Tongue (tissue), 2 donors: ENCODE measurements around the gene SEC14L2. TPM values are rescaled to one million over a fixed set of nuclear protein-coding genes. Genes with fewer than 3 reads are reported as not detected.
"Not testable (repeated sequence)": the region's sequence is repeated elsewhere in the genome, so short reads cannot be mapped to it uniquely, and the experiment has no call there.

Experiments
- DNase-seq: peaks from one replicate; pipeline ENCODE4 v3.0.0-alpha.2; 2015
- total RNA-seq: library from RNA; depleted of rRNA; stranded (reverse); fragments of >200 nt; gene quantifications from one replicate; pipeline ENCODE4 v1.2.3, GENCODE V29; 2014

SEC14L2 gene
- total RNA-seq, 1 donor from 2014 or later, result 1.8 TPM

DNA sequence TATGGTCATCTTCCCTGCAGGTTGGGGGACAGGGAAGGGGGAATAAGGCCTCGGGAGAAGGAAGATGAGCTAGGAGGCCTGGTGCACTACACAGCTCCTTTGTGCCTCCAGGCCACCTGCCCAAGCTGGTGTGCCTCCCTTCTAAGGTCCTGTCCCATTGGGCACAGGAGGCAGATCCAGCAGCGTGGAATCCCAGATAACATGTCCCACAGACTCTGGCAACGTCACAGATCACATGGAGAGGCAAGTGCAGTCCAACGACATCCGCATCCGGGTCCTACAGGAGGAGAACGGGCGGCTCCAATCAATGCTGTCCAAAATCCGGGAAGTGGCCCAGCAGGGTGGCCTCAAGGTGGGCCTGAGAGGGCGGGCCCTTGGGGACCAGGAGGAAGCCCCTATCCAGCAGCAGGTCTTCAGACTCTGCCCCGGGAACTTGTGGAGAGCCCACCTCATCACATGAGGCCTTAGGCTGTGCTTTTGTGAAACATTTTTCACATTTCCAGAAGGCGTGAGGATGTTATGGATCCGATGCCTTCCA, 21.4 kb upstream of the SEC14L2 start:
- DNase-seq, result no peak

DNA sequence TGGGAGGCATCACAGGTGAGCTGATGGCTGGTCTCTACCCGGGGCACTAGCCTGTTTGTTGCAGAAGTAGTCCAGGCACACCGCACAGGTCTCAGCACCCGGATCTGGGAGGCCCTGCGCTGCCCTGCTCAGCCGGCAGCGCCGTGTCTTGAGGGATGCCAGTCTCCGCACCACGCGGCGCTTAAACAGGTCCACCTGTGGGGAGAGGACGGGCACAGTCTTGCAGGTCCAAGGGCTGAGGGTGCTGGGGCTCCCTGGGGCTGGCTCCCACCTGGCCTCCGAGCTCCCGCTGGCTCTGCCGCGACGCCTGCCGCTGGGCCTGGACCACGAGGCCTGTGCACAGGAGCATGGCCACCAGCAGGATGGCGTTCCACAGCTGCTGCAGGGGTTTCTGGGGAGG, 16.8 kb upstream of the SEC14L2 start:
- DNase-seq, result no peak

DNA sequence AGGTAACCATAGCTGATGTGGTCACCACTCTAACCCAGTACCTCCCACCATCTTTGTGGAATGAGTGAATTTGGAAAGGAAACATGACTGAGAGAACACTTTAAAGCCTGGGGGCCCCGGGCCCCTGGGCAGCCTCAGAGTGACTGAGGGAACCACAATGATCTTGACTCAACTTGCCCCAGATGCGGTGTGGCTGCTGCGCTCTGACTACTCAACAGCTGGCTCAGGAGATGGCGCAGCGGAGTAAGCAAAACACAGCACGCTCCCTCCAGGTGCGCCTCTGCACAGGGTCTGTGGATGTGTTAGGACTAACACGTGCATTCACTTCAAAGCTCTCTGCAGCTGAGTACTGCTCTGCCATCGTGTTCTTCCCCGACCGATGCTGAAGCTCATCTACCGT, 15.6 kb upstream of the SEC14L2 start:
- no peak for DNase-seq

DNA sequence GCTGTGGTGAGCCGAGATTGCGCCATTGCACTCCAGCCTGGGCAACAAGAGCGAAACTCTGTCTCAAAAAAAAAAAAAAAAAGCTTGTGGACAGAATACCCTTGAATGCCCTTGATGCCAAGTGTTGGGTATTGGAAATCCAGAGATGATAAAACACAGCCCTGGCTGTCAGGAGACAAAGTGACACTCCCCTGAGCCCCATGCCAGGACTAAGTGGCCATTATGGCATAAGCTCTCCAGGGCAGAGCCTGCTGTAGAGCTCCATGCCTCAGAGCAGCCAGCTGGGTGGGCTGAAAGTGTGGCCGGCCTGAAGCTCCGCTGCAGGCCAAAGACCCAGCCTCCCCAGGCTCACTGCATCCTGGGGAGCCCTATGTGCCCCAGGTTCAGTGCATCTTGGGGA, 14.5 kb upstream of the SEC14L2 start:
- no peak for DNase-seq

DNA sequence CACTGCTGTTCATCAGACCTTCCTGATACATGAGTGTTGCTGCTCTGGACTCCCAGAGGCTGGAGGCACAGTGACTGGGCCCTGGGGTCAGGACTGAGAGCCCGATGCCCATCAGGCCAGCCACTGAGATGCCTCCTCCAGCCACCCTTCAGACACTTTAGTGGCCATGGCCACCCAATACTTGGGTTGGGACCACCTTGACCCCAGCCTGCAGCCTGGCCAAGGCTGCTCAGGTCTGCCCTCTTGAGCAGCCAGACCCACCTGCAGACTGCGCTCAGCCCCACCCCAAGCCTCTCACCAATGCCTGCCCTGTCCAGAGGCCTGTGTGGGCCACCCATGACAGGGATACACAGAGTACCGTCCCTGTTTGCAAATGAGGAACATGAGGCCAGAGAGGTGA, 13.8 kb upstream of the SEC14L2 start:
- no peak for DNase-seq

DNA sequence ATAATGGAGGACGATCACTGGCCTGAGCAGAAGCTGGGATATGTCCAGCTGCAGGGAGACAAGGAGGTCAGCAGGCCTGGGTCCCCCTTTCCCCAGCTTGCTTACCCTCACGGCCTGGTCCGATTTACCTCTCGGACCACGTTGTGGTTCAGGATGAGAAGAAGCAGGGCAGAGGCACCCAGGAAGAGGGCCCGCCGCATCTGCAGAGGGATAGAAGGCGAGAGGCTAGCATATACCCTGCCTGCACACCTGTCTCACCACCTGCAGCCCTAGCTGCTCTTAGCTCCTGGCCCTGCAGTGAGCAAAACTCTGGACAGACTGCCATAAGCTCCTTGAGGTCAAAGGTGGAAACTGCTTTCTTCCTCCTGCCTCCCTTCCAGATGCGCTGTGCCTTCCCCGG, 10.9 kb upstream of the SEC14L2 start:
- DNase-seq, result no peak

DNA sequence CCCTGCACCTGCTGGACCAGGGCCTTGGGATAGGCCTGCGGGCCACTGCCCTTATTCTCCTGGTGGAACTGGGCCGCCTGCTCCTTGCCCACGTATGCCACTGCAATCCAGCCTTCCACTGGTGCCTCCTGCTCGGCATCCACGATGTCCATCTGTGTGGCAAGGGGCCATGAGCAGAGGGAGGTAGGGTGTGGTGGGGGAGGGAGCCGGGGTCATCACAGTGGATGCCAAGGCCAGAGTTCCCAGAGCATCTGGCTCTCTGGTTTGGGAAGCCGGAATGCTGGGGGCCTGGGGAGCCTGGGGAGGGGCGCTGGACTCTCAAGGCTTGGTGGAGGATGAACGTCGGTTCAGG, 10.2 kb upstream of the SEC14L2 start:
- DNase-seq, result no peak

DNA sequence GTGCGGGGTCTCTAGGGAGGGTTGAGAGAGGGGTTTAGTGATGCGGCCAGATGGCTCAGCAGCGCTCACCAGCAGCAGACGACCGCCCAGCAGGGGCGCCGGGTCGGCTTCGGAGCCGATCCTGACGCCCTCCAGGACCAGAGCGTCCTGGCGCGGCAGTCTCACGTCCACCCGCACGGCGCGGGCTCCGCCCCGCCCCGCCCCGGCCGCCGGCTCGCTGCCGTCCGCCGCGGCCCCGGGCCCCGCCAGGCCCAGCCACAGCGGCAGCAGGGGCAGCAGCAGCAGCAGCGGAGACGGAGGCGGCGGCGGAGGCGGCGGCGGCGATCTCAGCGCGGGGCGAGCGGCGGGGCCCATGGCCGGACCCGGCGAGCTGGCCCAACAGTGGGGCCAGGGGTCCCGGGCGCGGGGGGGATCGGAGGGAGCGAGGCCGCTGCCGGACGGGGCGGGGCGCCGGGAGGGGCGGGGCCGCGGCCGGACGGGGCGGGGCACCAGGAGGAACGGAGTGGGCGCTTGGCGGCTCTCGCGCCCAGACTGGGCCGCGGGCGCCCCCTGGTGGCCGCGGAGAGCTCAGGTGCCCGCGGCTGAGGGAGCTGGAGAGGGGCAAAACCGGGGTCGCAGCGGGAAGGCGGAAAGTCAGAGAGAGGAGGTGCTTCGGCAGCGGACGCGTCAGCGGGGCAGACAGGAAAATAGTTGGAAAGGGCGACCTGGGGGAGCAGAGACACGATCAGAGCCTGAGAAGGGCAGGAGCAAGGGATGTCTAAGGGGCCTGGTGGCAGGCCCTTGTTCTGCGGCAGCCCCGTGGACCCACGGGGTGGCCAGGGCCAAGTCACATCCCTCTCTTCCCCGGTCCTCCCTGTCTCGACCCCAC, 9.6 kb upstream of the SEC14L2 start, which contains the start of gene RNF215:
TSS of gene RNF215 (minus strand) at position 452 of the 868 bp plus-strand sequence. CDS start at position 354, 98 bp downstream.
- DNase-seq, result peak; percentile 92

DNA sequence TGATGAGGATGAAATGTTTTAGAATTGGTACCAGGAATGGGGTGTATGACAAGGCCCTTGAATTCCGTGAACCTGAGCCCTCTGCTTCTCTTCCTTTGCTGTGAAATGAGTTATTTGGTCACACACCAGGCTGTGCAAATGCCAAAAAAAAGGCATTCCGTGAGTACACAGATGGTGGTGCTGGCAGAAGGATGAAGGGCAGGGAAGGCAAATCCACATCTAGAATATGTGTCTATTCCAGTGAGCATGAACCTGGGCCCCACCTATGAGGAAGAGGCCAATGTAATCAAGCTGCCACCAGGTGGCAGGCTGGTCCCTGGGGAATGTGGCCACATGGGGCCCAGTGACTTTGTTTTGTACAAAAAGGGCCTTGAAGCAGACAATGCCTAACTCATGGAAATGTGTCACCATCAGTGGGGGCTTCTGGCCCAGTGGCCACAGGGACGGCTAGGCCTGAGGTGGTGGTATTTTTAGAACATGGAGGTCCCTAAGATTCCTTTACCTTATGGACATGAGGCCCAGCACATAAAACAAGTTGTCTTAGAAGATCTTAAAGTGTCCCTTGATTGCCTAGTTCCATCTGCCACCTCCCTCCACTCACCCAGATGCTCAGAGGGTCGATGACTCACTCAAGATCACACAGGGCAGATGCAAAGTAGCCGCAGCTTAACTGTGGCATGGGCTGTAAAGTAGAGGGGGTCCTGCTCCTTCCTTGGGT, 5.7 kb upstream of the SEC14L2 start:
- peak; percentile 42 for DNase-seq

DNA sequence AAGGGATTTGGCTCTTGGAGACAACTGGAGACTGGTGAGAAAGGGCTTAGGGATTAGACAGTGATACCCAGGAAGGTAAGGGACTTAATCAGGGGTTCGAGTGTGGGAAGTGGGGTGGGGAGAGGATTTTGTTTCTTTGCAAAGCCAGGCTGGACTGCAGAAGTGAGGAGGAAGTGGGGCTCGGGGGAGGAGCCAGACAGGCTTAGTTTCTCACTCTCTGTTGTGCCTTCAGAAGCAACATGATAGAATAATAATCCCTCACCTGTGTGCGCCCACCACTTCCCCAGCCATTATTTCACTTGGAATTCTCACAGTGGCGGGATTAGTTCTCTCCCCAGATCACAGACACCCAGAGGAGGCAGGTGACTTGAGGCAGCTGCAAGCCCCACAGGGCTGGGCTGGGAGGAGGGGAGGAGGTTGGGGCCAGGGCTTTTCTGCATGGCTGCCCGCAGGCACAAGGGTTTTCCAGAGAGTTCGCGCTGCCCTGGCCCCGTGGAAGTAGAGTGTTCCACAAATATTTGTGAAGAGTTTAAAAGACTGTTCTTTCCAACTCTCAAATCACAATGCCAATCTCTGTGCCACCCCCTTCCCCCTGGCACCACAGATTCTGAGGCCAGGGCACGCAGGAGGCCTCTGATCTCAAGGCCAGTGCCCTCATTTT, 4.0 kb upstream of the SEC14L2 start:
- peak; percentile 12 for DNase-seq

DNA sequence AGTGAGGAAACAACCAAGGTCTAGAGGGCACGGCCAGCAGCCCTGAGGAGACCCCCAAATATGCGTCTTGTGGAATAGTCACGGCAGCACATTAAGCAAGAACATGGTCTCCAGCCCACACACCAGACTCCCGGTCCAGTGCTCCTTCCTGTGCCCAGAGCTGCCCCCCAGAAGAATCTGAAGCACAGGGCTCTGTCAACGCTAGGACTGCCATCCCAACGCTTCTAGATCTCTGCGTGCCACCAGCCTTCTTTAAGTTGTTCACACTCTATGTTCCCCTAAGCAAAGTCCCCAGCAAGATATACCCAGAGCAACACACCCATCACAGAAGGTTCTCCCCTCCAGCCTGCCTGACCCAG, 3.5 kb upstream of the SEC14L2 start:
- no peak for DNase-seq

DNA sequence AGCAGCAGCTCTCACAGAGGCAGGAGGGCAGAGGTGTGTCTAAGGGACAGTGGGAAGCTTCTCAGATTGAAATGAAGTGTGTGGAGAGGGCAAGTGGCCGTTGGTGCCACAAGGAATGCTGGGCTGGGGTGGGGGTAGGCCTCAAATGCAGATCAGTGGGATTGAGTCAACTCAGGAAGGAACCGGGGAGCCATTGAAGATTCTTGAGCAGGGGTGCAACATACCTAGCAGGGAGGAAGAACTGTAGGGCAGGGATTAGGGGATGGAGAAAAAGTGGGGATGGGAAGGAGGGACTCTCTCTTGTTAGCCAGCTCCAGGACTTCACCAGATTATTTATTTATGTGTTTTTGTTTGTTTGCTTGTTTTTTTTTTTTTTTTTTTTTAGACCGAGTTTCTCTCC, 2.9 kb upstream of the SEC14L2 start:
- no peak for DNase-seq

DNA sequence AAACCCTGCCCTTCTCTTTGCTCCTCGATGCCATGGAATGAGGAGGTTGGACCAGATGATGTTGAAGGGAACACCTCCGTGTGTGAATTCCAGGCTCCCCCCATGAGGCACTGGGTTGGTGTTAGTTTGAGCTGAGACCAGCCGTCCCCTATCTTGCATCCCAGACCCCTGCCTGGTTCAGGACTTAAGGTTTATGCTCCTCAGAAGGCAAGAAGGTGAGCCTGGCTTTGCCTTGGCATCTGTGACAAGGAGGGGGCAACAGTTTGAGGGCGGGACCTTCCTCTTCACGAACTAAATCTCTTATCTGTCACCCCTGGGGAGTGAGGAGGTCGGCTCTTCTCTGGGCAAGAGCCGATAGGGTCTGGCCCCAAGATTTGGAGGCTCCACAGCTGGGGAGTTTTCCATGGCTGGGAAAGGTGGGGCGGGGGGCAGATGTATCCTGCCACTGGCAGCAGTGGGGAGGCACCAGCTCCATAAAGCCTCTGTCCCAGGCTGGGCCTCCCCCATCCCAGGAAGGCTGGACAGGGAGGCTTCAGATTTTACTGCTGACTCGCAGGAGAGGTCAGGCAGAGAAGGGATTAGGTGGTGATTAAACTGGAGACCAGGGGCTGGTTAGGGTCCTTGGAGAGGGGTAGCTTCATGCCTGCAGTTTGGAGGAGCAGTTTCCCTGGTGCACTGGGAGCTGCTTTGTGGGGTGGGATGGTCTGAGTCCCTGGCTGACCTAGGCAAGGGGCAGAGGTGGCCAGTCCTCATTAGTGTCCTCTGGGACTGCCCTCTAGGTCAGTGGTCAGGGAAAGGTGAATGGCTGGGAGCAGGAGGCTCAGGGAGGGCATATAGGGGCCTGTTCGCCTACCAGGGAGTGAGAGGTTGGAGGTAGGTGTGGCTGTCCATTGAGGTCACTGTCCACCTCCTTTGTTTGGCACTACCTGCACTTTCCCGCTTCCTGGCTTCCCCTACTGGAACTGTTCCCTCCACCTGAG, 1.1 kb downstream of the SEC14L2 start:
- DNase-seq, result no peak

DNA sequence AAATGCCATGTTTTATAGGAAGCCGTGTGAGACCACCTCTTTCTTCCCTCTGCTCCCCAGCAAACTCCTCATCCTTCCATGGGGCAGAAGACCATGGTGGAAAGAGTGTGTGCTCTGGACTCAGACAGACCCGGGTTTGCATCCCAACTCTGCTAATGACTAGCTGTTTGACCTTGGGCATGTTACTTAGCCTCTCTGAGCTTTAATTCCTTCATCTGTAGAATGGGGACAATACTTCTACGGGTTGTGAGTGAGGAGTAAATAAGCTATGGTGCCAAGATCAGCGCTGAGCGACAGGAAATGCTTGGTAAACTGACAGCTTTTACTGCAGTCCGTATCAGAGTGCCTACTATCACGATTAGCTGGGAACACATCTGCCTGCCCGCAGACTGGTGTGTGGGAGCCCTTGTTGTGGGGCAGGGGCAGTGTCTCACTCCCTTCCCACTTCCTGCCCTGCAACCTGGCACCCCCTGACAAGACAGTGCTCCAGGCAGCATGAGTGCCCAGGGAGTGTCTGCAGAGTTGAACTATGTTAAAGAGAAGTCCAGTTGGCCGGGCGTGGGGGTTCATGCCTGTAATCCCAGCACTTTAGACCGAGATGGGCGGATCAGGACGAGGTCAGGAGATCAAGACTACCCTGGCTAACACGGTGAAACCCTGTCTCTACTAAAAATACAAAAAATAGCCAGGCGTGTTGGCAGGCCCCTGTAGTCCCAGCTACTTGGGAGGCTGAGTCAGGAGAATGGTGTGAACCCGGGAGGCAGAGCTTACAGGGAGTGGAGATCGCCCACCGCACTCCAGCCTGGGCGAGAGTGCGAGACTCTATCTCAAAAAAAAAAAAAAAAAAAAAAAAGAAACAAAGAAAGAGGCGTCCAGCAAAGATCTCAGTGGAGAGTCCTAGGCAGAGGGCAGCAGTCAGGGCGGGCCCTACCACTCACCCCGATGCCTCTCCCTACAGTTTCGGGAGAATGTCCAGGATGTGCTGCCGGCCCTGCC, 2.2 kb downstream of the SEC14L2 start:
- no peak for DNase-seq

DNA sequence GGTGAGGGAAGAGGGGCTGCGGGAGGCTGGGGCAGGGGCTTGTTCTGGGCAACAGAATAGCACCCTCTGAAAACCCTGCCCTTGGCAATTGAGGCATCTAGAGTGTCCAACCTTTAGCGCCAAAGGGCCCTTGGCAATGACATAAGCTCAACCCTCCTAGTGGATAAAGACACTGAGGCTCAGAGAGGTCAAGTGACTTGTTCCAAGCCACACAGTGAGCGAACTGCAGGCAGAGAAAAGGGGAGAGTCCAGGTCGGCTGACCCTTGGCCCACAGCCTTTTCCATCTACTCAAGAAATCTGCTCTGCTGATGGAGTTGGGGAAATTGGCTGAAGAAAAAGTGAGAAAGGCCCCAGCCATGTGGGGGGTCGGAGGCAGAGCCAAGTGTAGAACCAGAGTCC, 2.9 kb downstream of the SEC14L2 start:
- DNase-seq, result no peak

DNA sequence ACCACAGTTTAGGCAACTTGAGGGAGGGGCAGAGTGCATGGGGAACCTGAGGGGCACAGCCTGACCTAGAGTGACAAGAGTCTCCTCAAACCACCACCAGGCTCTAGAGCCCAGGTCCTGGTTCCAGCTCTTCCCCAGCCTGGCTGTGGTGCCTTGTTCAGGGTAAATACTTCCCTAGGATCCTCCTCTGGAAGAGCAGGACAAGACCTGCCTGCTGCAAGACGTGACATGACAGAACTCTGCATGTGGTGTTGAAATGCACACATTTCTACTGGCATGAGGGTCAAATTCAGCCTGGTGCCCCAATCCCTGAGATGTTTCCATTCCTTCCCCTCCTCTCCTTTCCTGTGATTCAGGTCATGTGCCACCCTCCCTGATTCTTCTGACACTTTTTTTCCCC, 3.3 kb downstream of the SEC14L2 start:
- no peak for DNase-seq

DNA sequence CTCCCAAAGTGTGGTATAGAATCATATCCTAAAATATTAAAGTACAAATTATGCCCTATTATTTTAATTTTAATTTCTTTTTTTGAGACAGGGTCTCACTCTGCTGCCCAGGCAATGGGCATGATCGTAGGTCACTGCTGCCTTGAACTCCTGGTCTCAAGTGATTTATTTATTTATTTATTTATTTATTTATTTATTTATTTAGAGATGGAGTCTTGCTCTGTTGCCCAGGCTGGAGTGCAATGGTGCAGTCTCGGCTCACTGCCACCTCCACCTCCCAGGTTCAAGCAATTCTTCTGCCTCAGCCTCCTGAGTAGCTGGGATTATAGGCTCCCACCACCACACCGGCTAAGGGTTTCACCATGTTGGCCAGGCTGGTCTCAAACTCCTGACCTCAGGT, 4.2 kb downstream of the SEC14L2 start:
- not testable (repeated sequence) for DNase-seq

DNA sequence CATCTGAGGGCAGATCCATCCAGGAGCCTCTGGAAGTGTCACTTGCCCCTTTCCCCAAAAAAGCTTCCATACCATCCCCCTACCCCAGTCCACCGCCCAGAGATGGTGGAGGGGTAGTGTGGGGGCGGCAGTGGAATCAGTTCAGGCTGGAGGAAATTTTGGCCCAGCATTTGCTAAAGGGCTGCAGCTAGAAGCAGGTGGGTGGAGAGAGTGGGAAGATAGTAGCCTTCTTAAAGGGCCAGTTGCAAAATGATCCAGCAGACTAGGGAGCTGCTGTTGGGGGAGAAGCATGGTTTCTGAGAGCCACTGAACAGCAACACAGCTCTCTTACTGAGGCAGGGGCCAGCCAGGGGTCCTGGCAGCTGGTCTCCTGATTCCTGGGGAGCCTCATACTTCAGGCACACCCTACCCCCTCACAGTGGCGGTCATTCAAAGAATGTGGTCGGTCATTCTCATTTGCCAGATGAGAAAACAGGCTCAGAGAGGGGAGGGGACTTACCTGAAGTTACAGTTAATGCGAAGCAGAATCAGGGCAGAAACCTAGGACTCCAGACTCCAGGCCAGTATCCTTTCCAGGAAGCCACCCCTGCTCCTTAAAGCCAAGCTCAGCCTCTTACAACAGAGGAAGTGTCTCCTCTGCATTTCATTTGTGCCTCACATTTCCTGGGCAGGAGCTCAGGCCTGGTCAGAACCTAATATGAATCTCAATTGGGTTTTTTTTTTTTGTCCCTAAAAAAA, 5.4 kb downstream of the SEC14L2 start:
- DNase-seq, result peak; percentile 16

DNA sequence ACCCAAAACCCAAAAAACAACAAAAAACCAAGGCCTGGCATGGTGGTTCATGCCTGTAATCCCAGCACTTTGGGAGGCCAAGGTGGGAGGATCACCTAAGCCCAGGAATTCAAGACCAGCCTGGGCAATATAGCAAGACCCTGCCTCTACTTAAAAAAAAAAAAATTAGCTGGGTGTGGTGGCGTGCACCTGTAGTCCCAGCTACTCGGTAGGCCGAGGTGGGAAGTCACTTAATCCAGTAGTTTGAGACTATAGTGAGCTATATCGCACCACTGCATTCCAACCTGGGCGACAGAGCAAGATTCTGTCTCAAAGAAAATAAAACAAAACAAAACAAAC, 5.9 kb downstream of the SEC14L2 start:
- DNase-seq, result not testable (repeated sequence)

DNA sequence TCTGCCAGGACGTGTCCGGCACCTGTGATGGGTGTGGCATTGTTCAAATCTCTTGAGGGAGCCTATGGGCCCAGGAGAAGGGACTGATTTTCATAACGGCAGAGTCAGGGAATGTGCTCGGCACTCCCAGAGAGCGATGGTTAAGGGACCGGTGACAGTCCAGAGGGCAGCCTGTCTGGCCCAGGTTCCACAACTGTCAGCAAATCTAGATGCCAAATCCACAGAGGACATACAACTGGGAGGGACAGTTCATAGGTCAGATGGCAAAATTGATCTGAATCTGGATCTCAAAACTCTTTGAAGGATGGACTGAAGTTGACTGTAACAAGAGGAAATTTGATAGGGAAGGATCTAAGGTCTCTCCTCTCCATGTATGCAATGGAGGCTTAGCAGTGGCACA, 7.5 kb downstream of the SEC14L2 start:
- no peak for DNase-seq
